ENCODE results near the gene NUTF2. TPM values are rescaled to one million over a fixed set of nuclear protein-coding genes. Genes with fewer than 3 reads are reported as not detected.
"Not testable (repeated sequence)": the region's sequence is repeated elsewhere in the genome, so short reads cannot be mapped to it uniquely, and the experiment has no call there.

NUTF2 gene
- total and polyA plus RNA-seq, 4 experiments from 2014 or later = 41.2 to 128 (median 86.7) TPM

- peak overlapping the region; percentile 60 for H3K27ac ChIP-seq (ENCODE audit: low read depth, low read length)
- no peaks in the 10 kb centered on the region for H3K27me3 Mint-ChIP-seq
These were observed 12.5 kb upstream of the NUTF2 start for GRCh38 chr16:67834242-67834614.

GRCh38 chr16:67837190-67837589 lies 9.5 kb upstream of the NUTF2 start:
- intact Hi-C loops (cut with micrococcal nuclease); H3K4me3 Mint-ChIP-seq; H3K36me3 ChIP-seq (ENCODE audit: insufficient read depth, low read length); H3K27ac Mint-ChIP-seq; DNase-seq; H3K27me3 ChIP-seq (ENCODE audit: insufficient read depth, low read length); H3K27me3 Mint-ChIP-seq; H3K36me3 Mint-ChIP-seq; H3K9me3 ChIP-seq (ENCODE audit: control insufficient read depth in 1 of 2, low read length in 2 of 2); H3K27ac ChIP-seq (ENCODE audit: low read depth, low read length); H3K4me3 ChIP-seq (ENCODE audit: low read length in 2 of 2); H3K9me3 Mint-ChIP-seq: not testable (repeated sequence)
- POLR2A ChIA-PET (ENCODE audit: partially characterized antibody) = interaction anchor here (0.6 to 5.6 kb wide), 2 partner anchors 8 to 271 kb away, joined by 3 to 60 read pairs; partner anchors contain the start of gene NUTF2
- H3K4me1 Mint-ChIP-seq = peaks cover 12 to 26% (median 22%) of the 10 kb centered on the region in 4 donors
- CTCF ChIA-PET (ENCODE audit: partially characterized antibody) = interaction anchor here (0.8 to 1.5 kb wide), 3 partner anchors 9 to 92 kb away, joined by 4 to 5 read pairs (median 5); partner anchors contain the start of gene NUTF2
- peaks cover 21% of the 10 kb centered on the region for H3K4me1 ChIP-seq (ENCODE audit: insufficient read depth, low read length)

More at GRCh38 chr16:67834242-67834614, 12.5 kb upstream of the NUTF2 start:
- Mint-ChIP-seq H3K4me3 (peak overlapping the region; percentile 87 to 95 (median 91)), H3K9me3 (no peaks in the 10 kb centered on the region), H3K27ac (peak overlapping the region in 5 of 7 donors; percentile 80 to 88 (median 85)), H3K36me3 (peaks cover 4 to 27% of the 10 kb centered on the region in 2 donors), H3K4me1 (peaks cover 10 to 21% (median 15%) of the 10 kb centered on the region in 4 donors)
- intact Hi-C loops (cut with micrococcal nuclease) = no loop called here
- Histone ChIP-seq H3K4me1 (ENCODE audit: insufficient read depth, low read length) (peaks cover 16% of the 10 kb centered on the region), H3K36me3 (ENCODE audit: insufficient read depth, low read length) (peaks cover 28% of the 10 kb centered on the region), H3K4me3 (ENCODE audit: low read length in 2 of 2) (peak overlapping the region; percentile 53 to 74), H3K27me3 (ENCODE audit: insufficient read depth, low read length) (no peaks in the 10 kb centered on the region), H3K9me3 (ENCODE audit: control insufficient read depth in 1 of 2, low read length in 2 of 2) (no peaks in the 10 kb centered on the region)
- no peak for DNase-seq
- ChIA-PET POLR2A (ENCODE audit: partially characterized antibody) (interaction anchor here (0.6 to 5.6 kb wide), 12 partner anchors 8 to 353 kb away, joined by 3 to 60 read pairs (median 6); partner anchors contain the start of genes ATP6V0D1, CTCF, EDC4 and NUTF2), CTCF (ENCODE audit: partially characterized antibody) (interaction anchor here (0.6 to 2.5 kb wide), 6 partner anchors 11 to 313 kb away, joined by 3 to 17 read pairs (median 6); partner anchors contain the start of genes RANBP10 and TSNAXIP1)

- Histone ChIP-seq H3K9me3 (ENCODE audit: control insufficient read depth in 1 of 2, low read length in 2 of 2) (no peaks in the 10 kb centered on the region), H3K27ac (ENCODE audit: low read depth, low read length) (no peak overlapping the region), H3K4me1 (ENCODE audit: insufficient read depth, low read length) (peaks cover 18% of the 10 kb centered on the region), H3K27me3 (ENCODE audit: insufficient read depth, low read length) (no peaks in the 10 kb centered on the region), H3K36me3 (ENCODE audit: insufficient read depth, low read length) (no peaks in the 10 kb centered on the region), H3K4me3 (ENCODE audit: low read length in 2 of 2) (no peak overlapping the region)
- ChIA-PET CTCF (ENCODE audit: partially characterized antibody) (interaction anchor here (0.7 to 1.5 kb wide), 5 partner anchors 9 to 329 kb away, joined by 3 to 6 read pairs (median 5); partner anchors contain the start of gene NUTF2), POLR2A (ENCODE audit: partially characterized antibody) (interaction anchor here (0.6 to 5.6 kb wide), 2 partner anchors 7 to 272 kb away, joined by 3 to 60 read pairs; partner anchors contain the start of gene NUTF2)
- Mint-ChIP-seq H3K4me1 (peaks cover 9 to 24% (median 18%) of the 10 kb centered on the region in 4 donors), H3K36me3 (peaks cover 0 to 8% of the 10 kb centered on the region in 2 donors), H3K9me3 (no peaks in the 10 kb centered on the region), H3K27me3 (no peaks in the 10 kb centered on the region), H3K4me3 (peak overlapping the region in 1 of 8 donors; percentile 35), H3K27ac (peak overlapping the region in 3 of 7 donors; percentile 3 to 86 (median 81))
- DNase-seq = no peak
- intact Hi-C loops (cut with micrococcal nuclease) = no loop called here
These were observed 8.9 kb upstream of the NUTF2 start for GRCh38 chr16:67837811-67838210.

GRCh38 chr16:67841198-67841815 lies 5.4 kb upstream of the NUTF2 start:
- intact Hi-C loops (cut with micrococcal nuclease) = loop anchor here (1.0 kb wide), 1 partner anchor 25 kb away; no protein-coding TSS in a partner anchor
- H3K9me3 Mint-ChIP-seq = peaks cover 0 to 2% (median 0%) of the 10 kb centered on the region in 8 donors
- H3K4me3 Mint-ChIP-seq = peak overlapping the region in 7 of 8 donors; percentile 43 to 96 (median 94)
- H3K27me3 Mint-ChIP-seq = no peaks in the 10 kb centered on the region
- ChIA-PET POLR2A (ENCODE audit: partially characterized antibody) (interaction anchor here (0.7 to 1.0 kb wide), 3 partner anchors 12 to 317 kb away, joined by 3 read pairs; partner anchors contain the start of gene EDC4), CTCF (ENCODE audit: partially characterized antibody) (interaction anchor here (0.7 to 1.5 kb wide), 7 partner anchors 9 to 360 kb away, joined by 3 to 4 read pairs (median 3); partner anchors contain the start of genes ATP6V0D1 and CARMIL2)
- Histone ChIP-seq H3K27me3 (ENCODE audit: insufficient read depth, low read length) (no peaks in the 10 kb centered on the region), H3K4me1 (ENCODE audit: insufficient read depth, low read length) (peaks cover 38% of the 10 kb centered on the region), H3K27ac (ENCODE audit: low read depth, low read length) (peak overlapping the region; percentile 98), H3K4me3 (ENCODE audit: low read length in 2 of 2) (peak overlapping the region in 1 of 2 donors; percentile 99), H3K36me3 (ENCODE audit: insufficient read depth, low read length) (no peaks in the 10 kb centered on the region), H3K9me3 (ENCODE audit: control insufficient read depth in 1 of 2, low read length in 2 of 2) (no peaks in the 10 kb centered on the region)
- H3K4me1 Mint-ChIP-seq = peaks cover 25 to 46% (median 36%) of the 10 kb centered on the region in 4 donors
- peak overlapping the region; percentile 97 to 99 (median 98) for H3K27ac Mint-ChIP-seq
- DNase-seq = no peak
- H3K36me3 Mint-ChIP-seq = peaks cover 0 to 13% of the 10 kb centered on the region in 2 donors

- H3K9me3 ChIP-seq (ENCODE audit: control insufficient read depth in 1 of 2, low read length in 2 of 2) = no peaks in the 10 kb centered on the region
- DNase-seq = peak; percentile 94 to 98 (median 95)
- Mint-ChIP-seq H3K36me3 (peaks cover 0 to 15% of the 10 kb centered on the region in 2 donors), H3K9me3 (peaks cover 0 to 2% (median 0%) of the 10 kb centered on the region in 8 donors), H3K4me3 (peak within 1 kb of the TSS; percentile 93 to 98 (median 96)), H3K27me3 (no peaks in the 10 kb centered on the region), H3K27ac (peak within 1 kb of the TSS; percentile 97 to 99 (median 98)), H3K4me1 (peaks cover 25 to 48% (median 36%) of the 10 kb centered on the region in 4 donors)
- no peaks in the 10 kb centered on the region for H3K27me3 ChIP-seq (ENCODE audit: insufficient read depth, low read length)
- ChIA-PET POLR2A (ENCODE audit: partially characterized antibody) (interaction anchor here (0.7 to 5.2 kb wide), 5 partner anchors 8 to 182 kb away, joined by 3 to 44 read pairs (median 7); partner anchors contain the start of genes ACD, EDC4, PARD6A and PSMB10), CTCF (ENCODE audit: partially characterized antibody) (interaction anchor here (0.7 to 1.5 kb wide), 5 partner anchors 8 to 361 kb away, joined by 3 to 4 read pairs (median 3); partner anchors contain the start of gene ATP6V0D1)
- no peaks in the 10 kb centered on the region for H3K36me3 ChIP-seq (ENCODE audit: insufficient read depth, low read length)
- intact Hi-C loops (cut with micrococcal nuclease) = loop anchor here (1.0 to 2.0 kb wide), 7 partner anchors 9 to 279 kb away; partner anchors contain the start of genes CTCF, PSKH1, RANBP10 and TSNAXIP1
- peaks cover 38% of the 10 kb centered on the region for H3K4me1 ChIP-seq (ENCODE audit: insufficient read depth, low read length)
- peak within 1 kb of the TSS; percentile 74 to 99 for H3K4me3 ChIP-seq (ENCODE audit: low read length in 2 of 2)
- peak within 1 kb of the TSS; percentile 98 for H3K27ac ChIP-seq (ENCODE audit: low read depth, low read length)
These were observed 4.8 kb upstream of the NUTF2 start, which contains the start of gene THAP11 for GRCh38 chr16:67841816-67842508. TSS of gene THAP11 (plus strand) at chr16:67842320. CDS start at chr16:67842555, 235 bp downstream.

- H3K9me3 ChIP-seq (ENCODE audit: control insufficient read depth in 1 of 2, low read length in 2 of 2) = no peaks in the 10 kb centered on the region
- no peaks in the 10 kb centered on the region for H3K36me3 ChIP-seq (ENCODE audit: insufficient read depth, low read length)
- Mint-ChIP-seq H3K4me3 (peak overlapping the region; percentile 93 to 98 (median 94)), H3K9me3 (peaks cover 0 to 2% (median 0%) of the 10 kb centered on the region in 8 donors), H3K4me1 (peaks cover 27 to 52% (median 39%) of the 10 kb centered on the region in 4 donors), H3K27me3 (no peaks in the 10 kb centered on the region), H3K27ac (peak overlapping the region; percentile 94 to 99 (median 97)), H3K36me3 (peaks cover 0 to 17% of the 10 kb centered on the region in 2 donors)
- peaks cover 43% of the 10 kb centered on the region for H3K4me1 ChIP-seq (ENCODE audit: insufficient read depth, low read length)
- peak overlapping the region; percentile 64 to 99 for H3K4me3 ChIP-seq (ENCODE audit: low read length in 2 of 2)
- no peaks in the 10 kb centered on the region for H3K27me3 ChIP-seq (ENCODE audit: insufficient read depth, low read length)
- ChIA-PET CTCF (ENCODE audit: partially characterized antibody) (interaction anchor here (0.9 to 2.8 kb wide), 3 partner anchors 26 to 296 kb away, joined by 3 to 14 read pairs (median 4); no protein-coding TSS in a partner anchor), POLR2A (ENCODE audit: partially characterized antibody) (interaction anchor here (0.7 to 5.2 kb wide), 14 partner anchors 8 to 287 kb away, joined by 3 to 60 read pairs (median 6); partner anchors contain the start of genes ACD, CTCF, EDC4 and GFOD2)
- peak; percentile 67 to 87 (median 77) for DNase-seq
- peak overlapping the region; percentile 98 for H3K27ac ChIP-seq (ENCODE audit: low read depth, low read length)
- intact Hi-C loops (cut with micrococcal nuclease) = loop anchor here (1.0 to 2.0 kb wide), 7 partner anchors 9 to 280 kb away; partner anchors contain the start of genes CTCF, PSKH1, RANBP10 and TSNAXIP1
These were observed 4.0 kb upstream of the NUTF2 start for GRCh38 chr16:67842509-67843342.
